HEK293 (cell line): ENCODE results near the gene DIS3L2.

Experiments used
- CTCF ChIA-PET: fragments of 350-600 bp; formaldehyde crosslinking; extraction: SDS; loops from one replicate; lab custom pipeline; 2021; ENCODE audit warnings: antibody characterized with exemption; lab: Yijun Ruan, JAX
- POLR2A ChIA-PET: fragments of 300-600 bp; formaldehyde crosslinking; extraction: SDS; loops from one replicate; lab custom pipeline; 2020; ENCODE audit warnings: antibody characterized with exemption, inconsistent platforms; lab: Yijun Ruan, JAX
- H3K27ac ChIP-seq: fragments of 200-500 bp; sonication (Bioruptor generic); 2 replicates; pipeline ENCODE4 v1.5.1; 2014; ENCODE audit warnings: low read depth, low read length, control low read depth, inconsistent platforms; ENCODE audit errors: extremely low read depth
- H3K36me3 ChIP-seq, 2 experiments: fragments of 200-500 bp in 1 of 2; sonication (Bioruptor generic) in 1 of 2; 1 replicate in 1 of 2; 2 replicates in 1 of 2; pipeline ENCODE4 v1.5.1; 2014 to 2017; ENCODE audit warnings: inconsistent platforms in 2 of 2, low read length in 2 of 2; ENCODE audit not compliant: control insufficient read depth in 2 of 2, insufficient read depth in 1 of 2
- H3K4me1 ChIP-seq: fragments of 200-500 bp; sonication (Bioruptor generic); 2 replicates; pipeline ENCODE4 v1.5.1; 2014; ENCODE audit warnings: mild to moderate bottlenecking, low read length, inconsistent platforms; ENCODE audit not compliant: control insufficient read depth, insufficient read depth
- H3K4me3 ChIP-seq: 2 replicates; pipeline ENCODE4 v1.5.1; 2011; ENCODE audit warnings: low read depth, mild to moderate bottlenecking, control low read depth, low read length, moderate library complexity
- H3K9me3 ChIP-seq: fragments of 200-500 bp; sonication (Bioruptor generic); 2 replicates; pipeline ENCODE4 v1.5.1; 2014; ENCODE audit warnings: low read depth, low read length, inconsistent platforms; ENCODE audit not compliant: control insufficient read depth, insufficient read depth
- GFI1B ChIP-seq: fragments of 450-650 bp; formaldehyde crosslinking; IDR thresholded peaks from 2 replicates; pipeline ENCODE4 v1.5.1; 2016; ENCODE audit warnings: missing biosample characterization, missing genetic modification characterization
- MZF1 ChIP-seq: fragments of 450-650 bp; formaldehyde crosslinking; IDR thresholded peaks from 2 replicates; pipeline ENCODE4 v1.5.1; 2017; ENCODE audit warnings: missing biosample characterization, missing genetic modification characterization, borderline replicate concordance
- PATZ1 ChIP-seq: fragments of 450-650 bp; formaldehyde crosslinking; IDR thresholded peaks from 2 replicates; pipeline ENCODE4 v1.5.1; 2016; ENCODE audit warnings: missing biosample characterization, missing genetic modification characterization
- PRDM10 ChIP-seq: fragments of 450-650 bp; formaldehyde crosslinking; IDR thresholded peaks from 2 replicates; pipeline ENCODE4 v1.5.1; 2016; ENCODE audit warnings: missing biosample characterization, missing genetic modification characterization
- WT1 ChIP-seq: fragments of 450-650 bp; formaldehyde crosslinking; IDR thresholded peaks from 2 replicates; pipeline ENCODE4 v1.5.1; 2016; ENCODE audit warnings: missing biosample characterization, missing genetic modification characterization
- ZBTB20 ChIP-seq: fragments of 450-650 bp; formaldehyde crosslinking; IDR thresholded peaks from 2 replicates; pipeline ENCODE4 v1.5.1; 2016; ENCODE audit warnings: missing biosample characterization, missing genetic modification characterization
- ZFP3 ChIP-seq: fragments of 450-650 bp; formaldehyde crosslinking; IDR thresholded peaks from 2 replicates; pipeline ENCODE4 v1.5.1; 2016; ENCODE audit warnings: low read depth, missing biosample characterization, missing genetic modification characterization
- ZFP41 ChIP-seq: fragments of 450-650 bp; formaldehyde crosslinking; IDR thresholded peaks from 2 replicates; pipeline ENCODE4 v1.5.1; 2016; ENCODE audit warnings: missing biosample characterization, missing genetic modification characterization, borderline replicate concordance
- ZNF211 ChIP-seq: fragments of 450-650 bp; formaldehyde crosslinking; IDR thresholded peaks from 2 replicates; pipeline ENCODE4 v1.5.1; 2016; ENCODE audit warnings: low read depth, missing biosample characterization, missing genetic modification characterization
- ZNF311 ChIP-seq: fragments of 450-650 bp; formaldehyde crosslinking; IDR thresholded peaks from 2 replicates; pipeline ENCODE4 v1.5.1; 2017; ENCODE audit warnings: missing biosample characterization, missing genetic modification characterization, borderline replicate concordance
- ZNF404 ChIP-seq: fragments of 450-650 bp; formaldehyde crosslinking; IDR thresholded peaks from 2 replicates; pipeline ENCODE4 v1.5.1; 2017; ENCODE audit warnings: missing biosample characterization, missing genetic modification characterization
- ZNF510 ChIP-seq: fragments of 450-650 bp; formaldehyde crosslinking; IDR thresholded peaks from 2 replicates; pipeline ENCODE4 v1.5.1; 2018; ENCODE audit warnings: mild to moderate bottlenecking, missing genetic modification characterization, missing biosample characterization; ENCODE audit not compliant: insufficient replicate concordance
- ZNF513 ChIP-seq: fragments of 450-650 bp; IDR thresholded peaks from 2 replicates; pipeline ENCODE4 v1.5.1; 2018; ENCODE audit warnings: missing biosample characterization, missing genetic modification characterization
- ZNF571 ChIP-seq: fragments of 450-650 bp; formaldehyde crosslinking; IDR thresholded peaks from 2 replicates; pipeline ENCODE4 v1.5.0; 2017; ENCODE audit warnings: missing biosample characterization, missing genetic modification characterization
- ZNF621 ChIP-seq: fragments of 450-650 bp; formaldehyde crosslinking; IDR thresholded peaks from 2 replicates; pipeline ENCODE4 v1.5.1; 2017; ENCODE audit warnings: missing biosample characterization, missing genetic modification characterization
- ZNF843 ChIP-seq: fragments of 450-650 bp; formaldehyde crosslinking; IDR thresholded peaks from 2 replicates; pipeline ENCODE4 v1.5.1; 2016; ENCODE audit warnings: missing biosample characterization, missing genetic modification characterization
- TF ChIP-seq, protein P1 (sequence below): IDR thresholded peaks from 2 replicates; pipeline ENCODE4 v1.6.1; 2011; ENCODE audit warnings: mild to moderate bottlenecking, low read depth, low read length, borderline replicate concordance
- TF ChIP-seq, protein P2 (sequence below): fragments of 450-650 bp; formaldehyde crosslinking; IDR thresholded peaks from 2 replicates; pipeline ENCODE4 v1.5.1; 2017; ENCODE audit warnings: missing biosample characterization, mild to moderate bottlenecking, missing genetic modification characterization, moderate library complexity

The DIS3L2 gene

DNA sequence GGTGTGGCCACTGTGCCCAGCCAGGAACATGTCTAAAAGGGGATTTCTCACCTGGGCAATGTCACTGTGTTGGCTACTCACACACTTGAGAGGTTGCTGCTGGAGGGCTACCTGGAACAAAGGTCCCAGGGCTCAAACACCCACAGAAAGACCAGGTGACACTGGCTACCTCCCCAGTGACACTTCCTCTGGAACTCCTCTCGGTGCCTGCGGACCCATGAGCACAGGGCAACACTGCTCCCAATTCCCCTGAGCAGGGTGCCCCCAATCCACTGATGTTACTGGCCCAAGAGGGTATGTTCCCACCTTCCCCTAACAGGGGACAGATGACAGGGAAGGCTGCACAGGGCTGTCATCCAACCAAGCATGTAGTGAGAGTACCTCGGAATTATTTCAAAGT, 41.1 kb upstream of the DIS3L2 start:
- Histone ChIP-seq H3K4me1 (no peaks in the 10 kb centered on the region), H3K36me3 (peaks cover 0 to 22% of the 10 kb centered on the region in 2 experiments; a peak in 2 of 3 replicates), H3K9me3 (no peaks in the 10 kb centered on the region), H3K4me3 (no peak overlapping the region), H3K27ac (no peak overlapping the region)
- TF ChIP-seq GFI1B: no peak
- TF ChIP-seq, protein P1, sequence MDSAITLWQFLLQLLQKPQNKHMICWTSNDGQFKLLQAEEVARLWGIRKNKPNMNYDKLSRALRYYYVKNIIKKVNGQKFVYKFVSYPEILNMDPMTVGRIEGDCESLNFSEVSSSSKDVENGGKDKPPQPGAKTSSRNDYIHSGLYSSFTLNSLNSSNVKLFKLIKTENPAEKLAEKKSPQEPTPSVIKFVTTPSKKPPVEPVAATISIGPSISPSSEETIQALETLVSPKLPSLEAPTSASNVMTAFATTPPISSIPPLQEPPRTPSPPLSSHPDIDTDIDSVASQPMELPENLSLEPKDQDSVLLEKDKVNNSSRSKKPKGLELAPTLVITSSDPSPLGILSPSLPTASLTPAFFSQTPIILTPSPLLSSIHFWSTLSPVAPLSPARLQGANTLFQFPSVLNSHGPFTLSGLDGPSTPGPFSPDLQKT: no peak
- no peak for TF ChIP-seq ZNF510 (tag by site-specific recombination)
- TF ChIP-seq ZNF571 (tag by site-specific recombination): no peak
- no peak for TF ChIP-seq ZNF513 (tag by site-specific recombination)
- TF ChIP-seq ZFP41 (tag by site-specific recombination): no peak
- no peak for TF ChIP-seq ZBTB20 (tag by site-specific recombination)
- TF ChIP-seq PRDM10: no peak
- no peak for TF ChIP-seq ZNF311 (tag by site-specific recombination)
- TF ChIP-seq ZNF843 (tag by site-specific recombination): no peak
- TF ChIP-seq PATZ1 (tag by site-specific recombination): no peak
- TF ChIP-seq ZNF404 (tag by site-specific recombination): no peak
- TF ChIP-seq ZFP3 (tag by site-specific recombination): no peak
- no peak for TF ChIP-seq ZNF621 (tag by site-specific recombination)
- no peak for TF ChIP-seq ZNF211 (tag by site-specific recombination)
- no peak for TF ChIP-seq WT1 (tag by site-specific recombination)
- POLR2A ChIA-PET: no interaction called here
- CTCF ChIA-PET: interaction anchor here (0.7 to 2.3 kb wide), 7 partner anchors 10 to 519 kb away, joined by 3 to 8 read pairs (median 3); no protein-coding TSS in a partner anchor

DNA sequence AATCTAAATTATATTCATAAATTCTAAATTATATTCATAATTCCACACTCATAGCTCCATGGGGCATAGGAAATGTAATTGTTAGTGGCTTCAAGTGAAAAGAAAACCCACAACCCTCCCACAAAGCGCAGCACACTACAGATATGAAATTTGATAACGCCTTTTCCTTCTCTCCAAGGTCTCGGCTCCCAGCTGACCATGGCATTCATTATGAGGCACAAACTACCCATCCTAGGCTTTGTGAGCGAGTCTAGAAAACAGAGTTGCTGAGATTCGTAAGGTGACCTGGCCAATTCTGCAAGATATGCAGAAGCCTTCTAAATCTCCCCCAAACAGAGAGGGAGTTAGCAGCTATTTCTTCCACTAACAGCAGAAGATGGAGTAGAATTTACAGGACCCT, 40.7 kb upstream of the DIS3L2 start:
- POLR2A ChIA-PET: no interaction called here
- no peak overlapping the region for H3K4me3 ChIP-seq
- no peaks in the 10 kb centered on the region for H3K9me3 ChIP-seq
- no peaks in the 10 kb centered on the region for H3K4me1 ChIP-seq
- TF ChIP-seq MZF1 (tag by site-specific recombination): no peak
- TF ChIP-seq, protein P2, sequence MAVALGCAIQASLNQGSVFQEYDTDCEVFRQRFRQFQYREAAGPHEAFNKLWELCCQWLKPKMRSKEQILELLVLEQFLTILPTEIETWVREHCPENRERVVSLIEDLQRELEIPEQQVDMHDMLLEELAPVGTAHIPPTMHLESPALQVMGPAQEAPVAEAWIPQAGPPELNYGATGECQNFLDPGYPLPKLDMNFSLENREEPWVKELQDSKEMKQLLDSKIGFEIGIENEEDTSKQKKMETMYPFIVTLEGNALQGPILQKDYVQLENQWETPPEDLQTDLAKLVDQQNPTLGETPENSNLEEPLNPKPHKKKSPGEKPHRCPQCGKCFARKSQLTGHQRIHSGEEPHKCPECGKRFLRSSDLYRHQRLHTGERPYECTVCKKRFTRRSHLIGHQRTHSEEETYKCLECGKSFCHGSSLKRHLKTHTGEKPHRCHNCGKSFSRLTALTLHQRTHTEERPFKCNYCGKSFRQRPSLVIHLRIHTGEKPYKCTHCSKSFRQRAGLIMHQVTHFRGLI (tag by site-specific recombination): no peak
- TF ChIP-seq, all 188 proteins: peak for 0
- CTCF ChIA-PET: interaction anchor here (0.8 to 2.3 kb wide), 7 partner anchors 9 to 416 kb away, joined by 3 to 8 read pairs (median 4); no protein-coding TSS in a partner anchor
- Histone ChIP-seq H3K27ac (no peak overlapping the region), H3K36me3 (peaks cover 0 to 22% of the 10 kb centered on the region in 2 experiments; a peak in 2 of 3 replicates)
